T-cell (primary cell): ENCODE results near the gene RAMACL. TPM values are rescaled to one million over a fixed set of nuclear protein-coding genes. Genes with fewer than 3 reads are reported as not detected.

Experiments used
- ATAC-seq, 4 experiments: fragments of 200-7000 bp in 3 of 4; fragments of 150-1000 bp in 1 of 4; cut with Tn5 transposase; replicated peaks in 1 of 4; 1 replicate in 3 of 4; 2 replicates in 1 of 4; pipeline ENCODE4 v1.10.0; 2021; ENCODE audit warnings: moderate library complexity in 3 of 4, mild to moderate bottlenecking in 2 of 4, moderate number of reproducible peaks in 1 of 4
- CTCF ChIA-PET, 2 donors: fragments of 300-600 bp; sonication (Branson Sonifier 250); formaldehyde crosslinking; loops; one replicate each; lab custom pipeline; 2022; ENCODE audit warnings: antibody characterized with exemption in 2 of 2; lab: Charles Lee
- POLR2A ChIA-PET, 2 donors: fragments of 300-600 bp; sonication (Branson Sonifier 250); formaldehyde crosslinking; loops; one replicate each; lab custom pipeline; 2022; ENCODE audit warnings: antibody characterized with exemption in 2 of 2; lab: Charles Lee
- DNase-seq, 35 experiments: peaks; one replicate each; pipeline versions ENCODE4 v3.0.0 to v3.0.0-alpha.2; 2013 to 2023
- H3K27ac ChIP-seq: one replicate; pipeline ENCODE4 v1.5.1; 2013; ENCODE audit warnings: low read length
- H3K27me3 ChIP-seq, 2 experiments: replicated peaks in 1 of 2; 1 replicate in 1 of 2; 2 replicates in 1 of 2; pipeline versions ENCODE4 v1.6.1 to v1.7.0; 2013; ENCODE audit warnings: low read length in 1 of 2, mixed read lengths in 1 of 2; ENCODE audit not compliant: control insufficient read depth in 2 of 2, insufficient read depth in 2 of 2; ENCODE audit errors: extremely low read depth in 1 of 2
- H3K36me3 ChIP-seq, 2 donors: 1 replicate in 1 of 2; 2 replicates in 1 of 2; pipeline versions ENCODE4 v1.6.1 to v1.7.0; 2013; ENCODE audit warnings: low read length in 1 of 2; ENCODE audit not compliant: control insufficient read depth in 2 of 2, insufficient read depth in 1 of 2; ENCODE audit errors: extremely low read depth in 1 of 2
- H3K4me1 ChIP-seq, 2 experiments: 1 replicate in 1 of 2; 2 replicates in 1 of 2; pipeline versions ENCODE4 v1.6.1 to v1.7.0; 2013; ENCODE audit warnings: low read length in 2 of 2, mixed read lengths in 1 of 2; ENCODE audit not compliant: insufficient read depth in 2 of 2, control insufficient read depth in 1 of 2; ENCODE audit errors: extremely low read depth in 1 of 2
- H3K4me3 ChIP-seq, 2 donors: 1 replicate in 1 of 2; 2 replicates in 1 of 2; pipeline versions ENCODE4 v1.5.1 to v1.7.0; 2013; ENCODE audit warnings: mild to moderate bottlenecking in 2 of 2, low read length in 1 of 2, moderate library complexity in 1 of 2; ENCODE audit not compliant: control insufficient read depth in 1 of 2; ENCODE audit errors: extremely low read depth in 1 of 2
- H3K9me3 ChIP-seq: 2 replicates; pipeline ENCODE4 v1.7.0; 2013
- H3K27ac Mint-ChIP-seq, 2 donors: one replicate each; pipeline ENCODE4 v1.8.0; 2020 to 2021; ENCODE audit warnings: mild to moderate bottlenecking in 2 of 2, mixed read lengths in 2 of 2
- H3K27me3 Mint-ChIP-seq, 2 donors: one replicate each; pipeline ENCODE4 v1.8.0; 2021 to 2022; ENCODE audit warnings: mixed read lengths in 2 of 2
- H3K36me3 Mint-ChIP-seq: one replicate; pipeline ENCODE4 v1.8.0; 2021; ENCODE audit warnings: mixed read lengths
- H3K4me1 Mint-ChIP-seq, 3 donors: one replicate each; pipeline ENCODE4 v1.8.0; 2020 to 2022; ENCODE audit warnings: mixed read lengths in 3 of 3, mild to moderate bottlenecking in 1 of 3
- H3K4me3 Mint-ChIP-seq, 3 donors: one replicate each; pipeline ENCODE4 v1.8.0; 2020 to 2022; ENCODE audit warnings: mild to moderate bottlenecking in 3 of 3, mixed read lengths in 3 of 3, moderate library complexity in 3 of 3
- H3K9me3 Mint-ChIP-seq, 3 donors: one replicate each; pipeline ENCODE4 v1.8.0; 2020 to 2022; ENCODE audit warnings: mixed read lengths in 3 of 3
- WGBS: methylation state at CpG from one replicate; pipeline ENCODE4 v1.1.5; 2013; ENCODE audit warnings: missing lambda C conversion rate; ENCODE audit not compliant: insufficient coverage; 5-methylcytosine and 5-hydroxymethylcytosine counted together
- total RNA-seq, 35 experiments: library from RNA in 6 of 35; stranded (reverse) in 6 of 35; fragments of 120-200 nt in 1 of 35; gene quantifications; one replicate each; pipeline versions ENCODE4 v1.2.1 to v1.2.4 and lab custom pipeline; 2013 to 2026

The RAMACL gene
- total RNA-seq, 5 donors from 2014 or later (not counting 1 experiment from before 2014, with no cell fraction given), result 0.47 to 2.8 (median 1.2) TPM

GRCh38 chr6:166573511-166574216 is 12.8 kb downstream of the RAMACL start:
- H3K4me1 ChIP-seq, result no peaks in the 10 kb centered on the region
- H3K27ac ChIP-seq, result no peak overlapping the region
- H3K4me1 Mint-ChIP-seq, result no peaks in the 10 kb centered on the region
- 88% methylated on average over 10 of the region's 18 CpGs for WGBS
- H3K27me3 ChIP-seq, result peaks cover 0 to 4% of the 10 kb centered on the region in 2 experiments
- no peaks in the 10 kb centered on the region for H3K27me3 Mint-ChIP-seq
- ATAC-seq (no peak), DNase-seq (no peak)
- peaks cover 9% of the 10 kb centered on the region for H3K36me3 Mint-ChIP-seq
- no peak overlapping the region for H3K27ac Mint-ChIP-seq
- ChIA-PET POLR2A (interaction anchor here in 1 of 2 donors (0.6 kb wide), 1 partner anchor 26 kb away, joined by 3 read pairs; no protein-coding TSS in a partner anchor), CTCF (interaction anchor here in 1 of 2 donors (0.5 kb wide), 1 partner anchor 436 kb away, joined by 3 read pairs; no protein-coding TSS in a partner anchor)
- H3K9me3 ChIP-seq, result no peaks in the 10 kb centered on the region
- H3K4me3 Mint-ChIP-seq, result no peak overlapping the region
- no peak overlapping the region for H3K4me3 ChIP-seq
- no peaks in the 10 kb centered on the region for H3K36me3 ChIP-seq
- H3K9me3 Mint-ChIP-seq, result peaks cover 6 to 13% (median 7%) of the 10 kb centered on the region in 3 donors

GRCh38 chr6:166572370-166573261 is 13.9 kb downstream of the RAMACL start:
- Mint-ChIP-seq H3K4me1 (no peaks in the 10 kb centered on the region), H3K27me3 (no peaks in the 10 kb centered on the region), H3K27ac (no peak overlapping the region), H3K9me3 (peaks cover 6 to 9% (median 7%) of the 10 kb centered on the region in 3 donors), H3K4me3 (no peak overlapping the region), H3K36me3 (peaks cover 9% of the 10 kb centered on the region)
- Histone ChIP-seq H3K4me3 (no peak overlapping the region), H3K27me3 (peaks cover 0 to 4% of the 10 kb centered on the region in 2 experiments), H3K36me3 (no peaks in the 10 kb centered on the region), H3K27ac (no peak overlapping the region), H3K4me1 (no peaks in the 10 kb centered on the region), H3K9me3 (no peaks in the 10 kb centered on the region)
- 86% methylated on average over 11 of the region's 18 CpGs for WGBS
- ChIA-PET POLR2A (no interaction called here), CTCF (interaction anchor here in 1 of 2 donors (0.5 kb wide), 1 partner anchor 779 kb away, joined by 4 read pairs; no protein-coding TSS in a partner anchor)
- ATAC-seq, result no peak
- no peak for DNase-seq

DNA sequence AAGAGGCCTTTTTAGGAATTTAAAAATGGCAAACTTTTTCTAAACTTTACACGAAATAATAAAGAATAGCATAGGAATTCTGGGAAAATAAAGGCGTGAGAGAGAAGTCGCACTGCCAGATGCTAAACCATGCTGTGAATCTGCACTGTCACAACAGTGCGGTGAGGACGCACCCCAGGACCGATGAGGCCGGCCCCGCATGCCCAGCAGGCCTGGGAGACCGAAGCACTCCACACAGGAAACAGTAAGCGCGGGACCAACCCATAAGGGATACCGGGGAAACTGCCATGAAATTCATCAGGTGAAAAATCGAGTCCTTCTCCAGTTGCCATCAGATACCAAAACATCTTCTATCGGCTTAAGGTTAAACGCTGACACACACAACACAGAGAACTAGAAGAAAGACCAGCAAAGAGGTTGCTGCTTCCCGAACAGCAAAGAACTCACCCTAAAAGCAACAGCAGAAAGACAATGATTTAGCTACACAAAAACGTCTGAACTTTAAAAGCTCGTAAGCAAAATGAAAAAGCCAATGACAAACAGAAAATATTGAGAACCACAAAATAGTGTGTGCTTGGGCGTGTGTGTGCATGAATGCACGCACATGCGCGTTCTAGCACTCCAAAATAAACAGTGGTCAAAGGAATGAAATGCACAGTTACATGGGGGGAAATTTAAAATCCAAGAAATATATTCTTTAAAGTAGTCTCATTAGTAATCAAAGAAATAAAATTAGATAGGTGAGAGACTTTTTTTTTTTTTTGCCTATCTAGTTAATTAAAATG is 15.4 kb downstream of the RAMACL start:
- no peaks in the 10 kb centered on the region for H3K27me3 Mint-ChIP-seq
- no peak overlapping the region for H3K27ac Mint-ChIP-seq
- Histone ChIP-seq H3K4me3 (no peak overlapping the region), H3K4me1 (no peaks in the 10 kb centered on the region), H3K9me3 (no peaks in the 10 kb centered on the region), H3K27ac (no peak overlapping the region), H3K36me3 (no peaks in the 10 kb centered on the region), H3K27me3 (peaks cover 0 to 4% of the 10 kb centered on the region in 2 experiments)
- no peak overlapping the region for H3K4me3 Mint-ChIP-seq
- CTCF ChIA-PET, result no interaction called here
- H3K4me1 Mint-ChIP-seq, result no peaks in the 10 kb centered on the region
- no peak for ATAC-seq
- POLR2A ChIA-PET, result no interaction called here
- H3K9me3 Mint-ChIP-seq, result peaks cover under 1 to 2% (median 2%) of the 10 kb centered on the region in 3 donors
- WGBS, result 97% methylated on average over 14 of the region's 22 CpGs
- peaks cover 2% of the 10 kb centered on the region for H3K36me3 Mint-ChIP-seq
- no peak for DNase-seq

GRCh38 chr6:166569206-166569605 is 17.3 kb downstream of the RAMACL start:
- ATAC-seq (no peak), DNase-seq (no peak)
- no peaks in the 10 kb centered on the region for H3K9me3 Mint-ChIP-seq
- Histone ChIP-seq H3K36me3 (no peaks in the 10 kb centered on the region), H3K9me3 (no peaks in the 10 kb centered on the region), H3K27ac (no peak overlapping the region), H3K4me1 (no peaks in the 10 kb centered on the region), H3K27me3 (peaks cover 0 to 4% of the 10 kb centered on the region in 2 experiments), H3K4me3 (no peak overlapping the region)
- no peak overlapping the region for H3K27ac Mint-ChIP-seq
- H3K36me3 Mint-ChIP-seq, result peaks cover 3% of the 10 kb centered on the region
- H3K27me3 Mint-ChIP-seq, result no peaks in the 10 kb centered on the region
- WGBS, result 92% methylated on average over 7 of the region's 13 CpGs
- ChIA-PET CTCF (no interaction called here), POLR2A (no interaction called here)
- H3K4me3 Mint-ChIP-seq, result no peak overlapping the region
- no peaks in the 10 kb centered on the region for H3K4me1 Mint-ChIP-seq

GRCh38 chr6:166567813-166568212 is 18.7 kb downstream of the RAMACL start:
- H3K4me3 ChIP-seq, result no peak overlapping the region
- Mint-ChIP-seq H3K4me3 (no peak overlapping the region), H3K36me3 (peaks cover 5% of the 10 kb centered on the region), H3K9me3 (no peaks in the 10 kb centered on the region), H3K27me3 (no peaks in the 10 kb centered on the region), H3K27ac (no peak overlapping the region), H3K4me1 (no peaks in the 10 kb centered on the region)
- no peak overlapping the region for H3K27ac ChIP-seq
- ChIA-PET POLR2A (no interaction called here), CTCF (no interaction called here)
- H3K9me3 ChIP-seq, result no peaks in the 10 kb centered on the region
- 91% methylated on average over 6 of the region's 8 CpGs for WGBS
- H3K4me1 ChIP-seq, result no peaks in the 10 kb centered on the region
- DNase-seq (no peak), ATAC-seq (no peak)
- no peaks in the 10 kb centered on the region for H3K27me3 ChIP-seq
- H3K36me3 ChIP-seq, result no peaks in the 10 kb centered on the region

DNA sequence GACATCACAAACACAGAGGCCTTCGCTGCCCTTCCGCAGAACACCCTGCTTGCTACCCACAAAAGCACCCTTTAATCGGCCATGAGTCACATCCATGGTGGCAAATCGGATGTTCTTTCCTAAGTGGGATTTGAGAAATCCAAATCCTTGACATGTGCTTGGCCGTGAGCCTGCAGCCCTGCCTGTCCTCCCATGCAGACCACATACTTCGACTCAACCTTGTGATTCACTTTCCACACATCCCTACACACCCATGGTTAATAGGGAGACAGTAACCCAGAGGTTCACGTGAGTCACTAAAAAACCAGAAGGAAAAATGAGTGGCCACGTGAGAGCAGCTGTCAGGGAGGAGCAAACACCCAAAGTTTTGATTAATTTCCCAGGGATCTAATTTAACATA is 19.4 kb downstream of the RAMACL start:
- H3K27ac Mint-ChIP-seq, result no peak overlapping the region
- Histone ChIP-seq H3K9me3 (no peaks in the 10 kb centered on the region), H3K4me3 (no peak overlapping the region), H3K27ac (no peak overlapping the region), H3K27me3 (no peaks in the 10 kb centered on the region), H3K36me3 (no peaks in the 10 kb centered on the region), H3K4me1 (no peaks in the 10 kb centered on the region)
- DNase-seq (no peak), ATAC-seq (no peak)
- ChIA-PET CTCF (interaction anchor here in 1 of 2 donors (0.6 to 1.3 kb wide), 2 partner anchors 12 to 60 kb away, joined by 5 to 7 read pairs; no protein-coding TSS in a partner anchor), POLR2A (no interaction called here)
- 83% methylated on average over 5 of the region's 8 CpGs for WGBS
- no peak overlapping the region for H3K4me3 Mint-ChIP-seq
- no peaks in the 10 kb centered on the region for H3K27me3 Mint-ChIP-seq
- no peaks in the 10 kb centered on the region for H3K4me1 Mint-ChIP-seq
- H3K9me3 Mint-ChIP-seq, result no peaks in the 10 kb centered on the region
- peaks cover 5% of the 10 kb centered on the region for H3K36me3 Mint-ChIP-seq
